RPMI8226 (cell line): ENCODE data around the gene APBA2.

Source experiments
- DNase-seq: peaks from one replicate; pipeline ENCODE4 v3.0.0-alpha.2; 2015

Gene APBA2

DNA sequence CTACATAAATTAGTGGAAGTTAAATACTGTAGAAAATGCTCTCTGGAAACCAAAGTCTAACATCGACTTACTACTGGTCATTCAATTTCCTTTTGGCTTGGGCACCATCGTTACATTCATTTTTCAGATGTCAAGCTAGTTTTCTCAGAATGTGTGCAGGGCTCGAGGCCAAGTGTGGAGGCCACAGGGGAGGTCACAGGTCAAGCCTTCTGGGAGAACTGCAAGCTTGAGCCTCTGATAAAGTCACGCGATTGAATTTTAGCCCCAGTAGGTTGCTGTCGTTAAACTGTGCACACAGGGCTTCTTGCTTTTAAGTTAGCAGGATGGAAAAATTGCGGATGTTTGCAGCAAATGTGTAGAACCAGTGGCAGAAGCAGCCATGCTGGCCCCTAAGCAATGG, 182.2 kb downstream of the APBA2 start:
- no peak for DNase-seq

DNA sequence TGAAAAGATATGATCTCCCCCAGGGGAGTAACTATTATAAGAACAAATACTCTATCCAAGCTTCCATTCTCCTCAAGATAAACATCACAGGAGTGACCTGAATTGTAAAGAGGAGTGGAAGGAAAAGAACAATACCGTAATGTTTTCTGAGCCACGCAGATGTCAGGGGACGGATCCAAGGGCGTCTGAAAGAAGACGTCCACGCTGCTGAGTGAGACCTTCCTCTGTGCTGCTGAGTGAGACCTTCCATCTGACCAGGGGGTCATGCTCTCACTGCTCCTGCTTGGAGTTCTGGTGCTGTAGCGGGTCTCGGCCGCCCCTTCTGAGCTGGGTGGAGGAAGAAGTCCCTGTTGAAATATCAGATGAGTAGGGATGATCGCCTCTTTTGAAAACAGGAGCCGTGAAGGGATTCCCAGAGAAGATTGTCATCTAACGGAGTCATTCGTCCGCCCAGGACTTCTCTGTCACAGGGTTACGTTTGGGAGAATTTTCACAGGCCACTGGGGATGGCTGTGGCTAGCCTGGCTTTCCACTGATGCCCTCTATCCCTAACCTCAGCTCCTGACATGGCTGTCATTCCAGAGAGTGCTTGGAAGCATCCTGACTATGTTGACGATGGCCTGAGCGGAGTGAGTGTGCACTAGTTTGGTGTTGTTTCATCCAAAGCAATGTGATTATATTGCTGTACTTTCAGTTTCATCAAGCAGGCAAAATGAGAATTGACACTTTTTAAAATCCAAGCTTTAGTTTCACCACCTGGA, 184.9 kb downstream of the APBA2 start:
- no peak for DNase-seq

DNA sequence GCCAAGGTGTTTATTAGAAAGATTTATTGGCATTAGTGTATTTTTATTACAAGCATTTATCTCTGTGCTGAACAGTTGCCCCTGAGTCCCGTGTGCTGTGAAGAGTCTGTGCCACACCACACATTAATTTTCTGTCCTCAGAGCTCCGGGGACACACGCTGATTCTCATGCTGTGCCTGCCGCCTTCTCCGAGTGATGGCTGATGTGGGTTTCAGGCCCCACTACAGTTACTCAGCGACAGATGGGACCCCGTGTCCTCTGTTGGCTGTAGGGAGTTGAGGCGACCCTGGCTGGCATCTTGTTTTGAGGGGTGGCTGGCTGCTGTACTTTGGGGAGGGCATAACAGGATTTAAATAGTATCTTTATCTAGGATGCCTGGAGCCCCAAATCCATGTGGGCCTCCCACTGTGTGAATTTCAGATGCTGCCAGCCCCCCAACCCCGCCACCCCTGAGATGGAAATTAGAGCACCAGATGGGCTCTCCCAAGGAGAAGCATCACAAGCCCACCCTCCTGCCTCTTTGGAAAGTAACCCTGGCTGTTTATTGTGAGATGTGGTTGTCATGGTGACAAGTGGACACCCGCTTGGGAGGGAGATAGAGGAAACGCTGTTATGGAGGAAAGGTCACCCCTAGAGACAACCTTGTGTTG, 185.6 kb downstream of the APBA2 start:
- DNase-seq: no peak

DNA sequence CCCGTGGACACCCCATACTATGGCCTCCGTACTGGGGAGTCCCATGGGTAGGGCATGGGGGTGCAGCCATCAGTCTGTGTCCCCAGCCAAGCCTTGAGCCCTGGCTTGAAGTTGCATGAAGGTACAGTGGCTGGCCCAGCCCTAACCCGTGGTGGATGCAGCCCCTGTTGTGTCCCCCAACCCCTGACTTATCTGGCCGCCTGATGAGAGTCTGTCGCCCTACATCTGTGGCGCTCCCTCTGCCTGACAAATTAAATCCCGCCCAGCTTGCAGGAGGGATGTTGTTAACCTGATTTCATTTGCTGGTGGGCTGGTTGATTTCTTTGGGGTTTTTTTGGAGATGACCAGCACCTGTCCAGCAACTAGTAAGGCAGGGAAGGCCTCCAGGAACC, 186.1 kb downstream of the APBA2 start:
- no peak for DNase-seq

DNA sequence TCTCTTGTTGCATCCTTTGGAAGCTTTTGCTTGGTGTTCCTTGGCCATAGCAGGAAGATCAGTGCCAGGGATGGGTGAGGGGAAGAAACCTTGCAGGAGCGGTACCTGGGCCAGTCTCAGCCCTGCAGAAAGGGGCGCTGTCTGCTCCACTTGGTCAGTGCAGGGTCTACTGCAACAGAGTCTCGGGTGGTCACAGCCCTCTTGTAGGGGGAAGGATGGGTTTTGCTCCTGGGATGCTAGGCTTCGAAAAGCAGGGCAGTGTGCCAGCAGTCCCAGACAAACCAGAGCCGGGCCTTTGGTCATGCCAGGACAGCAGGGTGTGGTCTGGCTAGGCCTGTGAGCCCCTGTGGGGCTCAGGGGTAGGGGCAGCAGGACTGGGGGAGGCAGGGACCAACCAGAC, 186.7 kb downstream of the APBA2 start:
- no peak for DNase-seq

DNA sequence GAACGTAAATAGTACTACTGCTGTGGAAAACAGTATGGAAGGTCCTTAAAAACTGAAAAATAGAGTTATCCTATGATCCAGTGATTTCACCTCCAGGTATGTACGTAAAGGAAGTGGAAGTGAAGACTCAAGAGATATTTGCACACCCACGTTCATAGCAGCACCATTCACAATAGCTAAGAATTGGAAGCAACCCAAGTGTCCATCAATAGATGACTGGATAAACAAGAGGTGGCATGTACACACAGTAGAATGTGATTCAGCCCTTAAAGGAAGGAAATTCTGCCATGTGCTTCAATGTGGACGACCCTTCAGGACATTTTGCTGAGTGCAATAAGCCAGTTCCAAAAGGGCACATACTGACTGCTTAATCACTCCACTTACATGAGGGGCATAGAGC, 188.3 kb downstream of the APBA2 start:
- no peak for DNase-seq

DNA sequence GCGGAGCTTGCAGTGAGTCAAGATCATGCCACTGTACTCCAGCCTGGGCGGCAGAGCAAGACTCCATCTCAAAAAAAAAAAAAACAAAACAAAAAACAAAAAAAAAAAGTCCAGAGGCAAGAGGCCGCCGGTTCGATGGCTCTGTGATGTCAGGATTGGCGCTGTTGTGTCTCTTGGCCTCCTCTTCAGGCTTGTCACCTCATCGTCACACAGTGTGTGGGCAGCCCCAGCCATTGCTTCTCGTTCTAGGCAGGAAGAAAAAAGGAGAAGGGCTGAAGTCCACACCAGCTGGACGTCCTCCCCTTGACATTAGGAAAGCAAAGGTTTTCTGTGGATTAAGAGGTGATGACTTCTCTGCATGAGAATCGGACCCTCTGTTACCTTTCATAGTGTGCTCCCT, 192.8 kb downstream of the APBA2 start:
- no peak for DNase-seq

DNA sequence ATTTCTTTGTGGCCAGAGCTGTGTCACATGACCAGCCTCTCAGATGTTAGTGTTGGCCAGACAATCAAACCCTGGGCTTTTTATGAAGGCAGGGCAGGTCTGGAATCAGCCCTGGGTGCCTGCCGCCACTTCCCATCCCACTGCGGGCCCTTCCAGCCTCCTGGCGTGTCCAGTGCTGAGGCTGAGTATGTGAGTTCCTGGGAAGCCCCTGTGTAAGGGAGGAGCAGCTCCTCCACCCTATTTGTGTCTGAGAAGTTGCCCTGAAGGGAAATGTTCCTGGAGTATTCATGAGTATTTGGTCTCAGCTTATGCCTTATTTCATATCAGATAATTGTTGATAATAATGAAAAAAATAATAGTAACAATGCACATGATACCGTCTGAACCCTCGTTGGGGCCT, 193.7 kb downstream of the APBA2 start:
- no peak for DNase-seq

DNA sequence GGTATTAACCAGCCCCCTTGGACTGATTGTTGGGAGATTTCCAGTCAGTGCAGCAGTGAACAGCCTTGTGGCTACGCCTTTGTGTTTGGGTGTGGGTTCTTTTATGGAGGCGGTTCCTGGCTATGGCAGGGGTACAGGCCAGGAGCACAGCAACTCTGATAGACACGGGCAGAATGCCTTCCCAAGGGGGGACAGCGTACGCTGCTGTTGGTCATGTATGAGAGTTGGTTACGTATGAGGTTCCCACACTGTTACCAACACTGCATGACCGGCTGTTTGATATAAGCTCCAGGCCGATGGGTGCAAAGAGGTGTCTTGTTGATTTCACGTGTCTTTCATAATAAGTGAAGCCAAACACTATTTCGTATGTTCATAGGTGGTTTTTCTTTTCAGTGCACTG, 196.0 kb downstream of the APBA2 start:
- no peak for DNase-seq

DNA sequence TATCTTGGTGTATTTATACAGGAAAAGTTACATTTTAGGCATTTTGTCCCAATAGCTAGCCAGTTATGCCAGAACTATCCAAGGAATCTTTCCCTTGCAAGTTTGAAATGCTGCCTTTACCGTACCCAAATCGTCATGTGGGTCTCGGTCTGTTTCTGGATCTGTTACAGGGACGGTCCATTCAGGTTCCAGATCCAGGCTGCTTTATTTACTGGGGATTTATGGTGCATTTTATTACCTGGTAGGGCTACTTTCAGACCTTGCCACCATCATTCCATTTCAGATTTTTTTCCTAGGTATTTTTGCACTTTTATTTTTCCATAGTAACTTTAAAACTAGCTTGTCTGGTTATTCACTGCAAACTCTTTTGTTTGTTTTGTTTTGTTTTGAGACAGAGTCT, 197.4 kb downstream of the APBA2 start:
- no peak for DNase-seq

DNA sequence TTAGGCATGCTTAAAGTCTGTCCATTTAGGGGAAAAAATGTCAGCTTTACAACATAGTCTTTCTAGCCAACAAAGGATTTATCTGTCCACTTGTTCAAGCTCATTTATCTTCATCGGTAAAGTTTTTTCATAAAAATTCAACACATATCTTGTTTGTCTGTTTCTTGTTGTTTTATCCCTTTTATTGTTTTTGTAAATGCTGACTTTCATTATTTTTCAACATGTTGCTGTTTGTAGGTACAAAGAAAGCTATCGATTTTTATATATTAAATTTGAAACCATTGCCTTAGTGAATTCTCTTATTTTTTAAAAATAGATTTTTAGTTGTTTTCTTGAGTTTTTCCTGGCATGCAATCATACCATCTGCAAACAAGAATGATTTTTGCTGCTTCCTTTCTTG, 198.1 kb downstream of the APBA2 start:
- DNase-seq: no peak

DNA sequence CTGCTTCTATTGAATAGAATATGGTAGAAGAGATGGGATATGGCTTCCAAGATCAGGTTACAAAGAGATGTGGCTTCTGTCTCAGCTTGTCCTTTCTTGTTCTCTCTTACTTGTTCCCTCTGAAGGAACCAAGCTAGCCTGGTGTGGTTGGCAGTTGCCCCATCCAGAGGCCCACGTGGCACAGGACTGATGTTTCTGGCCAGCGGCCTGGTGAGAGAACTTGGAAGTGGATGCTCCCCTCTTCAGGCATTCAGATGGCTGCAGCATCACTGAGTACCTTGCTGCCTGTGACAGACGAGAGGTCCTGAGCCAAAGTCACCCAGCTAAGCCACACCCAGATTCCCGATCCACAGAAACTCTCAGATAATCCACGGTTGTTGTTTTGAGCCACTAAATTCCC, 200.2 kb downstream of the APBA2 start:
- no peak for DNase-seq

DNA sequence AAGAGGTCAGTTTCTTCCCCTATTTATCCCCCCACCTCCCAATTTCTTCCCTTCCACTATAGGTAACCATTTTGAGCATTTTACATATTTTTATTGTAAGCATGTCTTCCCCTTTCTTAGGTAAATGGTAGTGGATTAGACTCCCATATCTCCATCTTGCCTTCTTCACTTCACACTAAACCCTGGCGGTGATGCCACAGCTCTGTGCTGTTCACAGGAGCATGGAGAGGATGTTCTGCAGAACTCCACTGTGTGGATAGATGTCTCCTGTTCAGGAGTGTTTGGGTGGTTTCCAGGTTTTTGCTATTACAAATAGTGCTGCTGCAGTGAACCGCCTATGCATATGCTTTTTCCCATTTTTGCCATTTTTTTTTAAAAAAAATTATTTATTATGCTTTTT, 201.1 kb downstream of the APBA2 start:
- no peak for DNase-seq

DNA sequence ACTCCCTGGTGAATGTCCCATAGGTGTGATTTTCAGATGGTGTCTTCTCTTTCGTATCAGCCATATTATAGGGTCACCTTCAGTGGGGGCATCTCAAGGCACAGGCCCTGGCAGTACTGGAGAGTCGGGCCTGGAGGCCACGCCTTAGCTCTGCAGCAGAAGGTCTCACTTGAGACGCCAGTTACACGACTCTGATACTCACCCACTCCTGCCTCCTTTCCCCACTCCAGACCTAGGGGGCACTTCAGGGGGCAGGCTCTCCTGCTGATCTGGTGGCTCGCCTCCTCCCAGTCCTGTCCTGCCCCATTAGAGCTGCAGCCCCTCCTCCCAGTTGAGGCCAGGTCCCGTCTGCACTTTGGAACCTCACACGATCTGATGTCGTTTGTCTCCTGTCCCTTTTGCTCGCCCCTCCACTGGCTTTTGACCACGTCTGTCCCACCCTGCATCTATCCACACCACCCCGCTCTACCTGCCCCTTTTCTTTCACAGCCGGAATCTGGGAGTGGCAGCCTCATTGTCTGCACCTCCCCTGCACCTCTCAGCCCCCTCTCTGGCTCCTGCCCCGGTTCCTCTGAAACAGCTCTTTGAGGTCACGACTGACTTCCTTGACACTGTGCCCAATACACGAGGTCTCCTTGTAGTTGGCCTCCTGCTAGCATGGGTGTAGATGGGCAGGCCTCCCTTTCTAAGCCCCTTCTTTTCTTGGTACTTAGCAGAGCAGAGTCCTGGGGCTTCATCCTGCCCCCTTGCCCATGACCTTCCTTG, 201.9 kb downstream of the APBA2 start:
- no peak for DNase-seq

DNA sequence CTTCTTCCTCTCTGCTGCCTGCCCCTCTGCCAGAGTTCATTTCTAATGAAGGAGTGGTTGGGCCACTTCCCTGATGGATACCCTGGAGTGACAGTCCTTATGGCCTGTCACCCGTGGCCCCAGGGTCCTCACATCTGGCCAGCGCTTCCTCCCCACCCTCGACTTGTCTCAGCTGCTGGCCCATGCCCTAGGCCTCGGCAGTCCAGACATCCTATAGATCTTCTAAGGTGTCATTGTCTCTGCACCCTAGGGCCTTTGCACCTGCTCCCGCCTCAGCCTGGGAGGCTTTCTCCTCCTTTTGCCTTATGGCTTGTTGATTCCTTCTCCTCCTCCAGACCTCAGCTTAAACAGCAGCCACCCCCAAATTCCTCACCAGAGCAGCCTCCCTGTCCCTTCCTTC, 202.9 kb downstream of the APBA2 start:
- DNase-seq: no peak

DNA sequence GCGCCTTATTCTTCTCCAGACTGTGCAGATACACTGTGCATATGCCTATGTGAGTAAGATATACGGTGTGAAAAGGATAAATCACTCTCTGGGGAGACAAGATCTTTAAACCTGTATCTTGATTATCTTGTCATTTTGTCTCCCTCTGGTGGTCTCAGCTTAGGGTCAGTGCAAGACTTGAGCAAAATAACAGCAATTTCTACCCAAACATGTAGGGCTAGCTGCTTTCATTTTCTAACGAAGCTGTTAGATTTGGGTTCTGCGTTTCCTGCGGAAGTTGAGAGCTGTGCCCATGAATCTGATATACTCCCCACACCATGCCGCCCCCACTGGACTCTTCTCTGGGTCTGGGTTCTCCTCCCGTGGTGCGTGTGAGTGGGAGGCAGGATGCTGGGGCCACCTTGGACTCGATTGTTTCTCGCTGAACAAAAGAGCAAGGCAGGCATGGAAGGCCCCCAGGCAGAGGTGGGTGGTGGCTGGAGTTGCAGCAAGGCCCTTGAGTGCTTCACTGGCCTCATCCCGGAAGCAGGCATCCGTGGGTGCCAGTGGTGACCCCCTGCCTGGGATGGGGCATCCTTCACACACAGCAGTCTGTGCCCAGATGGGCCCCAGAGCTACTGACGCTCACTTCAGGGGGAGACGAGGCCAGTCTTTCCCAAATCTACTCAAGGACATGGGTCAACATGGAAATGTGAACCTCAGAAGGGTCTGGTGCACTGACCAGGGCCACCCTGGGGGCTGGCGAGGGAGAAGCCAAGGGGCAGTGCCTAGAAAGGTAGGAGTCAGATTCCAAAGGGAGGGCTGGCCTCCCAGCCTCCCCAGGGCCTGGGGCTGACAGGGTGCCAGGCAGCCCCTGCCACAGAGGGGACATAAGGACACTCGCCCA, 204.2 kb downstream of the APBA2 start:
- DNase-seq: no peak

DNA sequence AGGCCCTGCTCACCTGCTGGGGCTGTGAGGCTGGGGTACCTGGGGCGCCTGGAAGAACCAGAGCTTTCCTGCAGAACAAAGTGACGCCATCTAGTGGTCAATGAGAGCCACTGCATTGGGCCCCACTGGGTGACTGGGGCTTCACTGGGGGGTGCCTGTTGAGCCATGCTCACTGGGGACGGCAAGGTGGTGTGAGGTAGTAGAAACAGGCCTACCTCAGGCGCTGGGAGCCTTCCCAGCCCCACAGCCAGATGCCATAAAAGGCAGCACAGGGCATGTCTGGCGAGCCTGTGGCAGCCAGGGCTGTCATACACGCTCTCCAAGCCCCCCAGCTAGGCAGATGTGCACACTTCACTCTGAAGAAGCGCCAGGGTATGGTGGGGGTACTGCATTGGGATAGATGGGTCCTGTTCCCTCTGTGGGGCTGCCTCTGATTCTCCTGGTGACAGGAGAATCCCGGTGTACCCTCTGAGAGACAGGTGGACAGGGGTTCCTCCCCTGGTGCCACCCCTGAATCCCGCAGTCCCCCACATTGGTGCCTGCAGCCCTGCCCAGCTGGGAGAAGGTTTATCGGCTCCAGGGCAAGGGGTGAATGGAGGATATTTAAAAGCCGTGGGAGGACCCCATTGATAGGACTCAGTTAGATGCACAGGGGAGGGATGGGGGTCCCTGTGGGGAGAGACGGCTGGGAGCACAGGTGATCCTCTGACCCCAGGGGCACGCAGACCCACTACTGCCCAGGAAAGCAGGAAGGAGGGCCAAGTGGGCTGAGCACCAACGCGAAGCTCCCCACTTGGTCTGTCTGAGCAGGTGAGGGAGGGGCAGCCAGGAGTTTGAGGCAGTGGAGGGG, 205.1 kb downstream of the APBA2 start:
- DNase-seq: peak; percentile 23

DNA sequence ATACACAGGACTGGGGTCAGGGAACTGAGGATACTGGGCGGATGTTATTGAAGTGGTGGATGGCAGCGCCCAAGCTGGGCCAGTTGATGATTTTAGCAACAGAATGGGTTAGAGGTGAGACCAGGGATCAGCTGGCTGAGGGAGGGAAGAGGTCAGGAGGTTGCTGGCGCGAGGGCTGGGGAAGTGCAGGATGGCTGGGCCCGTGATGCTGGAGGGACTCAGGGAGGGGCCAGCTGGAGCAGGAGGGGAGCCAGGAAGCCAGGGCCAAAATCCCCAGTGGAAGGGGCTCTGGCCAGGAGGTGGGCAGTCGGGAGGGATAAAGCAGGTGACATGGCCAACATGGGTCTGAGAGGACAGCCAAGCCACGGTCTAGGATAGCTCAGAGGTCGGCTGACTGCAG, 205.9 kb downstream of the APBA2 start:
- no peak for DNase-seq

DNA sequence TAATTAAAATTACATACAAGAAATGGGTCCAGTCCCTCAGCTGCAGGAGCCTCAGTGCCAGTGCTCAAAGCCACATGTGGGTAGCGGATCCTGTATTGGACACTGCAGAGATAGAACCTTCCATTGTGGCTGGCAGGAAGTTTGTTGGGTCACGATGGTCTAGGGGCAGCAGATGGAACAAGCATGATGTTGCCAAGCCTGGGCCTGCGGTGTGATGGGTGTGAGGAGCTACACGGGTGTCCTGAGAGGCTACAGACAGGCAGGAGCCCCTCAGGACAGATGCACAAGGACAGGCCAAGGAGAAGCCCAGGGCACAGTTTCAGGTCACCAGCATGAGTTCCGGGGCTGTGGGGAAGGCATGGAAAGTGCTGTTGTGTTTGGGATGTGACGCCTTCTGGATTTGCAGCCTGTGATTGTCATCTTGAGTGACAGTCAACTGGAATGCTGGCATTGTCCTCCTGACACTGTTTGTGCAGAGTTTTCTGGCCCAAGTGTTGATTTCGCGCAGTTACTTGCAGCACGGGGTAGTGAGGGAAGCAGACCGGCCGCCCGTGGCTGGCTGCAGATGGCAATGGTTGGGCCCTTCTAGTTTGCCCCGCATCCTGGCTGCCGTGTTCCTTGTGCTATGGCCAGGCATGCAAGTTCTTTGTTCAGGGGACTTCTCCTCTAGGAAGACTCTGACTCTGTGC, 206.7 kb downstream of the APBA2 start:
- no peak for DNase-seq

DNA sequence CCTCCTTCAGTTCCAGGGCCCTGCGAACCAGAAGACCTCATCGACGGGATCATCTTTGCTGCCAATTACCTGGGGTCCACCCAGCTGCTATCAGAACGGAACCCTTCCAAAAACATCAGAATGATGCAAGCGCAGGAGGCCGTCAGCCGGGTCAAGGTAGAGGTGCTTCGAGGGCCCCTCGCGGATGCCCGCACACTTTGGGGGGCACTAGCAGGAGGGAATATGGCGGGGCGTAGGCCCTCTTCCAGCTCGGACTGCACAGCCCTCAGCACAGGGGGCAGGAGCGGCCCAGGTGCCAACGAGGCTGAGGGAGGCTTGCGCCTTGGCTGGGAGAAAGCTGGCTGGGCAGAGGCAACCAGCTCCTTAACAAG, 207.3 kb downstream of the APBA2 start:
- no peak for DNase-seq

DNA sequence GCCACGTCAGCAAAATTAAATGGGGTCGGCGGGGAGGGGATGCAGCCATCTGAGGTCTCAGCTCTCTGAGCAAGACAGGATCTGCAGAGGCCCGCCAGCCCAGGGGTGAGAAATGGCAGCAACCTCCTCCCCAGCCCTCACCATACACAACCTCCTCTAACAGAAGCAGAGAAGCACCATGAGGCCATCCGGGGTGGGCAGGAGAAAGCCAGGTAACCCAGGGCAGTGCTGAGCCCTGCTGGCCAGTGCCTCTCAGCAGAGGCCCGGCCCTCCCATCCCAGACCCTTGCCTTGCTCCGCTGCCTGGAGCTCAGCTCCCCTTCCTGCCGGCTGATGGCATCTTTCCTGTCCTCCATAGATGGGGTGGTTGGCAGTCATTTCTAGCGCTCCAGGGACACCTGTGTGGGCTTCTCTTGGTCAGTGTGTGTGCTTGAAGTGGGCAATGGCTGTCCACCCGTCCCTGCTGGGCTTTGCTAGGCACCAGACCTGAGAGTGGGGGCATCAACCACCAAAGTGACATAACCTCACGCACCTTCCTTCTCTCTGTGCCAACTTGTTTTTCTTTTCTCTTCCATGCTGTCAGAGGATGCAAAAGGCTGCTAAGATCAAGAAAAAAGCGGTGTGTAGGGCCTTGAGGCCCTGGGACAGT, 208.0 kb downstream of the APBA2 start:
- no peak for DNase-seq
